NCI-H510A treated with DMSO at 0.1 percent for 48 hours (cell line): ENCODE data around the gene SUGT1.
A peak's percentile ranks its signal among the peaks of the same experiment; 100 is the strongest.
"Not testable (repeated sequence)": the region's sequence is repeated elsewhere in the genome, so short reads cannot be mapped to it uniquely, and the experiment has no call there.

Experiments used
- DNase-seq: peaks from one replicate; lab custom pipeline; 2025; lab: John Stamatoyannopoulos, UW

Gene SUGT1

DNA sequence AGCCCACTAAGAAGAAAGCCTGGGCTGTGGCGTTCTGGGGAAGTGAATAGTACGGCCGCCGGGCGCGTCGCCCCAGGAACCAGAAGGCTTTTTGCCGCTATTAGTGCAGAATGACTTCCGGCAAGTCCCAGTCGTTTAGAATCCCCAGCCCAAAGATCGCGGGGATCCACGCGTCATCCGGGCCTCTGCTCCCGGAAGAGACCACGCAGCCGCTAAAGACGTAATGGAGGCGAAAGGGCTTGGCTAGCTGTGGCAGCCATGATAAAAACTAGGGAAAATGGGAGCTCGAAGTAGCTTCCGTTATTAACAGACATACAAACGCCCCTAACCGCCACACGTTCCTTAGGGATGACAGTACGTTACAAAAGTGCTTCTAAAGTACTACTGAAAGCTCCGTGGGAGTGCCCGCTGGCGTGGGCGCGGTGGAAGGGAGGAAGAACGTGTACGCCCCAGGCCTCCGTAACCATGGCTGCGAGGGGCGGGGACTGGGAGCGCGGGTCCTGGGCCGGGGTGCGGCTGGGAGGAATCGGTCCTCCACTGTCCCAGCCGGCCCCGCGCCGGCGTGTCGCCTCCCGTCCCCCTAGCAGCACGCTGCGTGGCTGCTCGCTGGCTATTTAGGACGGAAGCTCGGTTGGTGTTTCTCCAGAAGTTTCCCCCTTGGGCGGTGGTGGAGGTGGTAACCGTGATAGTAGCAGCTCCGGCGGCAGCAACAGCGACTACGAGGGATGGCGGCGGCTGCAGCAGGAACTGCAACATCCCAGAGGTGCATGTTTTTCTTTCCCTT, at the start of gene SUGT1:
TSS of gene SUGT1 (plus strand) at position 641 of the 784 bp plus-strand sequence. CDS start at position 726, 85 bp downstream.
- peak; percentile 92 for DNase-seq

DNA sequence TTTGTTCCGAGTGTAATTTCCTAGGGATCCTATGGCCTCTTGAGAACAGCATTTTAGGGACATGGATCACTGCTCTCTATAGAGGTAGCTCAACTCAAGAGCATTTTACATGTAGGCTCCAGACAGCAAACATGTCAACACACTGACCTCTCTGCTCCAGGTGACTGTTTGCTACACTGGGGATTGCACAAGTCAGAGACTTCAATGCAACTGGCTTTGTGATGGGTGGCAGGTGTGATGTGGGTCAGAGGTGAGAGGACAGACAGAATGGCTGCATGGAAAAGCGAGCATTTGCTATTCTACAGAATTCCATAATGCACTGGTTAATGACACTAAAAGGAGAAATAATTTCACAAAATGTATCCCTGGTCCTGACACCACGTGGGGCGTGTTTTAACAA, 49.3 kb upstream of the SUGT1 start:
- DNase-seq: not testable (repeated sequence)

DNA sequence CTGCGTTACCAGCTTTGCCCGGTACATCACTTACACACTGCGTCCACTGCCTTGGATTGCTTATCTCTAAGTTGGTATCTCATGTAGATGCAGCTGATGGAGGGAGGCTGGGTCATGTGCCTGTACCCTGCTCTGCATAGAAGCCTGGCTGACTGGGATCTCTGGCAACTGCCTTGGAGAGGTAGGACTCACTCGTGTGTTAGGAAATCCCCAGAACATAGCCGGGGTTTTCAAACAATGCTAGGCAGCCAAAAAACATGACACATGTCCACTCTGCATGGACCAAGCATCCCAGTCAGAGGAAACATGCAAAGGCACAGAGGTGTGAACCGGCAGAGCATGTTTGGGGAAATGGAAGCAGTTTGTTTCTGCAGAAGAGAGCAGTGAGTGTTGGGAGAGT, 46.5 kb upstream of the SUGT1 start:
- DNase-seq: not testable (repeated sequence)

DNA sequence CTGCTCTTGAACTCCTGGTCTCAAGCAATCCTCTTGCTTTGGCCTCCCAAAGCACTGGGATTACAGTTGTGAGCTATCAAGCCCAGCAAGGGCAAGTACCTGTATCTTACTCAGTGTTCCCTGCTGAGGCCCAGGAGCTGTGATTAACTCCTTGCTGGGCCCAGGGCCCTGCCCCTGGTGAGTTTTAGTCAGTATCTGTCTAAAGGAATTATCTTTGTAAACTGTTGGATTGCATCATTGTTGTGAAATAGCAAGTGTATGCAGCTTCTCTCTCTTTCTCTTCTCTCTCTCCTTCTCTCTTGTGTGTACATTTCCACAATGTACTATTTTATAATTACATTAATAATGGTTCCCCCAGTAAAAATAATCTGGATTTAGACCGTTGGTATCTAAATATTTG, 45.8 kb upstream of the SUGT1 start:
- not testable (repeated sequence) for DNase-seq

DNA sequence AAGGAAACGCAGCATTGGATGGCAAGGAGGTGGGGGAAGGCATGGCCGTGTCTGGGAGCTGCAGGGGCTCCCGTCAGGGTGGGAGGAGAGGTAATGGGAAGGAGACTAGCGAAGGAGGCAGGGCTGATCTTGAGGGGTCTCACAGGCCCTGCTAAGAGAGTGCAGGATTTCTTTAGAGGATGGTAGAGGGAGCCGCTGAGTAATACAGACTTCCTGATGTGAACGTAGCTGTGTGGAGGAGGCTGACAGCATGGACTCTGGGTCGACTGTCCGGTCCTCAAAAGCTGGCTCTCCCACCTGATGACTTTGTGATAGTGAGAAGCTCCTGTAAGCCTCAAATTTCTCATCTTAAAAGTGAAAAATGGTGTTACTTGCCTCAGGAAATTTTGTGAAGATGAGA, 44.5 kb upstream of the SUGT1 start:
- DNase-seq: not testable (repeated sequence)

DNA sequence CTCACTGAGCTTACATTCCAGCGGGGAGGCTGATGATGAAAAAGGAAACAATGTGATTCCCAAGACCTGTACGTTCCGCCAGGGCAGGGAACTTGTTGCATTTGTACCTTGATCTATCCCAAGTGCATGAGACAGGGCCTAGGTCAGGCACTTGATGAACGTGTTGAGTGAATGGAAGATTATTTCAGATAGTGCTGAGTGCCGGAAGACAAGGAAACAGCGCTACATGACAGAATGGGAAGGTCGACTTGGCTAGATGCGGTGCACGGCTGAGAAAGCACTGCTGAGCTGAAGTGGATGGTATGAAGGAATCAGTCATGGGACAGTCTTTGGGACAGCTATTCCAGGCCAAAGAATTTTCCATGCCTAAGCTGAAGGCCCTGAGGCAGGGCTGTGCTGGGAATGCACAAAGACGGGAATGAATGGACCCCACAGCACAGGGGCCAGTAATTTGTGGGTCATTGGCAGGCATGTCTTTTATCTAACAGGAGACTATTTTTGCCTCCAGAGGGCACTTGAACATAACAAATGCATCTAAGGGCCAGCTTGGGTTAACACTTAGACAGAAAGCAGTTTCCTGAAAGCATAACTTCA, 43.5 kb upstream of the SUGT1 start:
- DNase-seq: peak; percentile 13

DNA sequence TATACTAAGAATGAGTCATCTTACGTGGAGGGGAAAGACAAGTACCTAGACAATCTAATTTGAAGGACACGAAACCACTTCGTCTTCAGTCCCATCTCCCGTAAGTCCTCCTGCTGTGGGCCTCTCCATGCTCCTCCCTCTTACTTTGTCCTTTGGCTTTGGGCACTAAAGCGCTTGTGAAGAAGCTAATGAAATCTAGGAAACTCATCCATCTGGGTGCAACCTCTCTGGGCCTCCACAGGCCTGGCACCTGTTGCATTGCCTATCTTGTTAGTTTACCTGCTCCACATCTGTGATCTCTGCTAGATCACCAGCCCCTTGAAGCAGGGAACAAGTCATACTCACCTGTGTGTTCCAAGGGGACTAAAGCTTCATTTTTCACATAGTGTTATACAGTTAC, 42.5 kb upstream of the SUGT1 start:
- DNase-seq: not testable (repeated sequence)

DNA sequence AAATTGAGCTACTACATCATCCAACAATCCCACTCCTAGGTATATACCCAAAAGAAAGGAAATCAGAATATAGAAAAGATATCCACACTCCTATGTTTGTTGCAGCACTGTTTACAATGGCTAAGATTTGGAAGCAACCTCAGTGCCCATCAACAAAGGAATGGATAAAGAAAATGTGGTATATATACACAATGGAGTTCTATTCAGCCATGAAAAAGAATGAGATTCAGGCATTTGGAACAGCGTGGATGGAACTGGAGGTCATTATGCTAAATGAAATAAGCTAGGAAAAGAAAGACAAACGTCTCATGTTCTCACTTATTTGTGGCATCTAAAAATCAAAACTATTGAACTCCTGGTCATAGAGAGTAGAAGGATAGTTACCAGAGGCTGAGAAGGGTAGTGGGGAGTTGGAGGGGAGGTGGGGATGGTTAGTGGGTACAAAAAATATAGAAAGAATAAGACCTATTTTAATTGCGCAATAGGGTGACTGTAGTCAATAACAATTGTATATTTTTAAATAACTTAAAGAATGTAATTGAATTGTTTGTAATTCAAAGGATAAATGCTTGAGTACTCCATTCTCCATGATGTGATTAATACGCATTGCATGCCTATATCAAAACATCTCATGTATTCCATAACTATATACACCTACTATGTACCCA, 37.4 kb upstream of the SUGT1 start:
- DNase-seq: no peak

DNA sequence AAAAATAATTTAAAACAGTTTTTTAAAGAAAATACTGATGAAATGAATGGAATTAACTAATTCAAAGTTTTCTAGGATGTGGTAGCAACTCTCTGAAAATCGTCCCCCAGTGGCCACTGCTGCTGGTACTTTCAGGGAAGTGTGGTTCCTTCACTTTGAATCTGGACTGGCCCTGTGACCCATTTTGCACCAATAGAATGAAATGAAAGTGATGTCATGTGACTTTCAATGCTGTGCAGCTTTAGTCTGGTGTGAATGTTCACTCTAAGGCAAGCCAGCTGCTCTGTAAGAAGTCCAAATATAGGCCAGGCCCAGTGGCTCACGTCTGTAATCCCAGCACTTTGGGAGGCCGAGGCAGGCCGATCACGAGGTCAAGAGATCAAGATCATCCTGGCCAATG, 36.8 kb upstream of the SUGT1 start:
- DNase-seq: no peak

DNA sequence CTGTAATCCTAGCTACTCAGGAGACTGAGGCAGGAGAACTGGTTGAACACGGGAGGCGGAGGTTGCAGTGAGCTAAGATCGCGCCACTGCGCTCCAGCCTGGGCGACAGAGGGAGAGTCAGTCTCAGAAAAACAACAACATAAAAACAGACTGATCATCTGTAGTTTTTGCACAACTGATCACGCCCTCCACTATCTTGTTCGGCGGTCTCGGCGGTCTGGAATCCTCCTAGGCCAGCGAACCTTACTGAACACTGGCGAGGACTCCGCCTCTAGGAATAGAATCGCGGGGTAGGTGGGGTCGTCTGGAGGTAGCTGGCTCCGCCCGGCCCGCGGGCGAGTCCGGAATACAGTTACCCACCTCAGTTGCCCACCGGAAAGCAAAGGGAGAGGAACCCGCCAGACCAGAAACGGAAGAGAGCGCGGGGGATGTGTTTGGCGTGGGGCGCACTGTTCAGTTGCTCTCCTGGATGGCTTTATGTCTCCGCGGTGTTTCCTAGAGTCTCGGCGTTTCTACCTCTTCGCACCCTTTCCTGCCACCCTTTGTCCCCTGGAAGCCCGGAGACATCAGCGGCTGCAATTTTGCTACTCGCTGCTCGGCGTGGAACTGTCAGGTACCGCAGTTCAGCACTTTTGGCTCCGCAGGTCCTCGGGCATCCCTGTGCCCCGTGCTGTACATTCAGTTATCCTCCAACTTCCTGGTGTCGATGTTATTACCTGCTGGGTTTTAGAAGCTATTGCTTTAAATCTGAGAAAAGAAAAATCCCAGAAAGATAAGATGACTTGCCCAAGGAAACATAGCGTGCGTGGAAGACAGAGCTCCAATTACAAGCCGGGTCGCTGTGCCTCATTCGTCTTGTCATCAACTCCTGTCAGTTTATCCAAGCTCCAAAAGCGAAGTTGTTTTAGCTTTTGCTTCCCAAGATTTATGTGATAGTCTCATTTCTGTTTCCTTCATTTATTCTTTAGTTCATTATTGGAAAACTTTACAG, 35.3 kb upstream of the SUGT1 start:
- peak; percentile 79 for DNase-seq

DNA sequence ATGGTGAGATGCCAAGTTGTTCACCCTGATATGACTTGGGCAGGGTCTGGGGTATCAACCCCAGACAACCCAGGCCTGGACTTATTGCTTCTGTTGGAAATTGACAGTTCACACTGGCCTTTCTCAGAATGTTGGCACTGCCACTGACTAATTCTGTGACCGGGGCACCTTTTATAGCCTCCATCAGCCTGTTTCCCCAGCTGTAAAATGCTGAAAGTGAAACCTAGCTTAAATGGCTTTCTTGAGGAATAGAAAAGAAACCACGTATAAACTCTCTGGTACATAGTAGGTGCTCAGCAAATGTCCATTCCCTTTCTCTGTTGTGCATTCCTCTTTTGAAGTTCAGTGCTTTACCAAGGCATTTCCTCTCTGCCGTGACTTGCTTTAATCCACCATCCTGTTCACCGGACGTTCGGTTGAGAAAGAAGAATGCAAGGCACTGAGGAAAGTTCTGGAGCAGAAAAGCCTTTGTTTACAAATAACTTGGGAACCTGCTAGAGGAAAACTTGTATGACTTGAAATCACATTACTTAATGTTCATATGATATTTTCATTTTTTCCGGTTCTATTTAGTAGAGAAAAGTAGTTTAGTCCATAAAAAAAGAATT, 21.4 kb upstream of the SUGT1 start:
- not testable (repeated sequence) for DNase-seq

DNA sequence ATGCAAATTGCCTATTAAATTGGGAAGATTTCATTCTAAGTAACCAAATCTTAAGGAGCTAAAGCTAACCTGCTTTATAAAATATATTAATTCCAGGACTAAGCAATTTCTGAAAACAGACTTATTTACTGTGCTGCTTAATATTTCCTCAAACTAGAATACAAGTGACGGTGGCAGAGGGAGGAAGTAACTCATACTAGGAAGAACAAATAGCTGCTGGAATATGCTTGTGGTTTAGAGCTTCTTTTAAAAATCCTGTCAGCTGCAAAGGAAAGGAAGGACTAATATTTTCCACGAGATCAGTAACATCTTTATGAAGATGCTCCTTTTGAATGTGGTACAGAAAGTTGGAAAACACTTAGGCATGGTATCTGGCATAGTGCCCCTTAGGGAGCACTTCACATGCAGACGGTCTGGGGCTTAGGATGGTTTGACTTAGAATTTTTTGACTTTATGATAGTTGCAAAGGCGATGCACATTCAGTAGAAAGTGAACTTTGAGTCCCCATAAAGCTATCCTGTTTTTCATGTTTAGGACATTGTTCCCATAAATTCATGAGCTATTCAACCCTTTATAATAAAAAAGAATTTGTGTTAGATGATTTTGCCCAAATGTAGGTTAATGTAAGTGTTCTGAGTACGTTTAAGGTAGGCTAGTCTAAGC, 13.8 kb upstream of the SUGT1 start:
- DNase-seq: no peak

DNA sequence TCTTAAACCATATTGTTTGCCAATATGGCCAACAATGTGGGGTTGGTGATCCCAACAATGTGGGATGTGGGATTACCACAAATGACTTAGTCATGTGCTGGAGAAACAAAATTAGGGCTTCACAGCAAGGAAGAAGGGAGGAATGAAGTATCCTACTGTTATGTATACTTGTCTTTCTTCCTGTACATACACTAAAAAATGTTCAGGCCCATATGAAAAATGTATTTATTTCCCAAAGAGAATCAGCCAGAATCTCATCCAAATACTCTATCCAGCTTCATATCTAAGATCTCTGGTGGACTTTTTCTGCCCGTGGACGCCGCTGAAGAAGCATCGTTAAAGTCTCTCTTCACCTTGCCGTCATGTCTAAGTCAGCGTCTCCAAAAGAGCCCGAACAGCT, 10.5 kb upstream of the SUGT1 start, which contains the start of gene HNRNPA1L2:
TSS of gene HNRNPA1L2 (plus strand) at position 301 of the 400 bp plus-strand sequence. CDS start at position 363, 62 bp downstream.
- DNase-seq: no peak

DNA sequence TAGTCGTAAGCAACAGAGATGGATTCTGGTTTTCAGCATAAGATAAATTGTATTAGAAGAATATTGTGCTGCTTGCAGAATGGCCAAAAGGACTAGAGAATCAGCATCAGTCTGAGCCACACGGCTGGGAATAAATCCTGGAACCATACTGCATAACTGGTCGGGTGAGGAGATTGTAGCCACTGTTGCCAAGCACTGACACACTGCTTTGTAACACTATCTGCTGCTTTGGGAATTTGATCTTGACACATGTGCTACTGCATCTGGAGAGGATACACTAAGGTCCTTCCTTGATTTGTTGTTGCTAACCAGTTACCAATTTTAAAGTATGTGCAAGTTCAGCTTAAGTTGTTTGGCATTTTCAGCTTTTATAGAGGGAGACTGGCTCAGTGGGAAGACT, 8.5 kb upstream of the SUGT1 start:
- peak; percentile 30 for DNase-seq

DNA sequence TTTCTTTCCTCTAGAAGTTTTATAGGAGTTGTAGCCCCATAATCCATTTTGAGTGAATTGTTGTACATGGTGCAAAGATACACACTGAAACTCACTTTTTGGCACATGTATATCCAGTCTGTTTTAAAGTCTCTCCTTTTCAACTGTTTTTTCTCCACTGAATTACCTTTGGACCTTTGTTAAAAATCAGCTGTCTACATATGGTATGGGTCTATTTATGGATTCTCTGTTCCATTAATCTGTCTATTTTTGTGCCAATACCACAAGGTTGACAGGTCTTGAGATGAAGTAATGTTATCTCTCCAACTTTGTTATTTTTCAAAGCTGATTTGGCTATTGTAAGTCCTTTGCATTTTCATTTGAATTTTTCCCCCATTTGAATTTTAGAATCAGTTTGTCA, 5.7 kb upstream of the SUGT1 start:
- no peak for DNase-seq

DNA sequence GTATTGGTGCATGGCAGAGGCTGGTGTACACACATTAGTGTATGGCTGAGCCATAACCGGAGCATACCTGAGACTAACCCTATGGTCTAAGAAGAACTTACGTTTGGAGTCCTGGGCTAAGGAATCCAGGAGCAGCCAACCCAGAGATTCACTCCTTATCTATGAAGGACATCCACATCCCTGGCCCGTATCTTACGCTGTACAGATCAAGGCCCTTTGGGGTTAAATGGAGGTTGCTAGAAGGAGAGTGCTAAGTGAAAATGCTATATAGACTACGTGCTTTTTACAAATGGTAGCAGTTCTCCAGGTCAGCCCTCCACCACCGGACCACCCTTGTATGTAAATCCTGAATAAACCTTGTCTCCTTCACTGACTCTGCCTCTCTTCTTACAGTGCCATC, 1.9 kb upstream of the SUGT1 start:
- DNase-seq: no peak

DNA sequence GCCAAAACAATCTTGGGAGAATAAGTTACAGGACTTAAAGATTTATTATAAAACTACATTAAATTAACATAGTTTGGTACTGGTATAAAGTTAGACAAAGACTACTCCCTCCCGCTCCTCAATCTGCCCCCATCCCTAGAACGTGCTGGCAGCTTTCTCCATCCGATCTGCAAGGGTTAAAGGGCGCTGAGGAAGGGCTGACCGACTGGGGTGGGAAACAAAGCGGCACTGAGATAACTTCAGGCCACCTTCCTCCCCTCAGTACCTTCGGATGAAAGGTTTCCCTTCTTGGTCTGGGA, 790 bp upstream of the SUGT1 start:
- DNase-seq: peak; percentile 35

DNA sequence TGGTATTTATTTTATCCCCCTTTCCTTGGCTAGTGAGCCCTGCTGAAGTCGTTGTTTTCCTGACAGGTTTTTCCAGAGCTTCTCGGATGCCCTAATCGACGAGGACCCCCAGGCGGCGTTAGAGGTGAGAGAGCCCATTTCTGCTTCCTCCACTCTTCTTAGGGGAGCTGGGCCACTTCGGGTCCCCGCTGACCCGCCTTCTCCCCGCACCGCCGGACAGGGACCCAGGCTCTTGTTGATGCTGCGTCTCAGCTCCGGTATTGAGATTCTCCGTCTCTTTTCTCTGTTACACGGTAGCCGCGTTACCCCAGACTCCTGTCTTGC, 306 bp downstream of the SUGT1 start:
- DNase-seq: peak; percentile 46

DNA sequence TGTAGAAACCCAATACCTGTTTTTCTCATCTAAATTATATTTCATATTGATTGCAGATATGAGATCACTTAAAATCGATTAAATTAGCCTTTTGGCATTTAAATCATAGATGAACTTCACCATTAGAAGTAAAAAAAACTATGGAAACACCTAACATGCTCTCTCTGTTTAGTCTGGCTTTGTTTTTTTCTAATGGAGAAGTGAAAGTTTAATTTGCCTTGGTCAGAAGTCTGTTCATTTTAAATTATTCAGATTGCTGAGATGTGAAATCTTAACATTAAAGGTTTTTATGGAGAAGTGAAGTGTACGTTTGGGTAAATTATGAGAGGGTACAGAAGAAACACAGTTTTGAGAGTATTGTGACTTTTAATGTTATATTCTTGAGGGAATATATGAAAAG, 6.7 kb downstream of the SUGT1 start:
- no peak for DNase-seq

DNA sequence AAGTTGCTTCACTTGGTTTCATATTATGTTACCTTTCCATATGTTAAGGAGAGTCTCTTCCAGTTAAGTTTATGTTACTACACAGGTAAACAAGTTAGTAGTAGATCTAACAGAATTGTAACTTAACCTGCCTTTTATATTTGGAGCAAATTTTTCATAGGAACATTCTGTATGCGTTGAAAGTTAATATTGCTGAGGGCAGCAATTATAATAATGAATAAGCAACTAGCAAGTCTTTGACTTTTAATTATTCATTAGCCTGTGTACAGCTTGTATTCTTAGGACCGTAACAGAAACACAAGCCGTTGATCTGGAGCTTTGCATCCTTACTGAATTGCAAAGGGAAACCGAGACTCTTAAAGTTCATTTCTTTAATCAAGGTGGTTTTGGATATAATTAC, 11.6 kb downstream of the SUGT1 start:
- DNase-seq: no peak

DNA sequence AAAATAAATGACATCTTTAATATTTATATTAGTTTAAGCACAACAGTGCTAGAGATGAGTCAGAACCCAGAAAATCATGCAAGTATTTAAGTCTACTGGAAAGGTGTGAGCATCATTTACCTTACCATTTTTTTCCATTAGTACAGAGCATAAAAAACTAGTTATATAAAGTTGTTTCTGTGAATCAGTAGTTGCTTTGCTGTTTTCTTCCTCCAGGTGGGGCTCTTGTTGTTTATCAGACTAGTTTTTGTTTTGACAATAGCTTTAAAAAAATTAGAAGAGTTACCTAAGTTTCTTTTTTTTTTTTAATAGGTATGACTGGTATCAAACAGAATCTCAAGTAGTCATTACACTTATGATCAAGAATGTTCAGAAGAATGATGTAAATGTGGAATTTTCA, 12.7 kb downstream of the SUGT1 start:
- DNase-seq: no peak
